Coronary artery (tissue), 2 donors: ENCODE measurements around the gene MAPK8.
A peak's percentile ranks its signal among the peaks of the same experiment; 100 is the strongest.

Source experiments
- DNase-seq: peaks from one replicate; pipeline ENCODE4 v3.0.0-alpha.2; 2017; ENCODE audit warnings: low spot score
- H3K27ac ChIP-seq, 2 donors: fragments of 200-600 bp; sonication (generic); one replicate each; pipeline ENCODE4 v1.5.1; 2016 to 2019
- H3K4me3 ChIP-seq: fragments of 200-600 bp; sonication (generic); 2 replicates; pipeline ENCODE4 v1.5.1; 2016; ENCODE audit warnings: mild to moderate bottlenecking, moderate library complexity
- CTCF ChIP-seq: fragments of 200-600 bp; sonication (generic); IDR thresholded peaks from one replicate; pipeline ENCODE4 v1.5.1; 2019; ENCODE audit warnings: antibody characterized with exemption

MAPK8 gene

GRCh38 chr10:48445932-48446331 lies 139.5 kb downstream of the MAPK8 start:
- no peak overlapping the region for H3K27ac ChIP-seq
- H3K4me3 ChIP-seq, result no peak overlapping the region
- no peak for TF ChIP-seq CTCF
- DNase-seq, result no peak

- DNase-seq, result no peak
- Histone ChIP-seq H3K4me3 (no peak overlapping the region), H3K27ac (no peak overlapping the region)
- TF ChIP-seq CTCF, result no peak
These were observed 140.3 kb downstream of the MAPK8 start for GRCh38 chr10:48446785-48447184.

- peak; percentile 61 for DNase-seq
- TF ChIP-seq CTCF, result no peak
- no peak overlapping the region for H3K27ac ChIP-seq
- no peak overlapping the region for H3K4me3 ChIP-seq
These were observed 141.1 kb downstream of the MAPK8 start for GRCh38 chr10:48447356-48448215.

- no peak for TF ChIP-seq CTCF
- Histone ChIP-seq H3K4me3 (no peak overlapping the region), H3K27ac (no peak overlapping the region)
- no peak for DNase-seq
These were observed 142.3 kb downstream of the MAPK8 start for GRCh38 chr10:48448796-48449195.

- H3K4me3 ChIP-seq, result no peak overlapping the region
- no peak for DNase-seq
- H3K27ac ChIP-seq, result no peak overlapping the region
- TF ChIP-seq CTCF, result no peak
These were observed 143.2 kb downstream of the MAPK8 start for GRCh38 chr10:48449501-48450232.

GRCh38 chr10:48450233-48450740 lies 143.8 kb downstream of the MAPK8 start:
- Histone ChIP-seq H3K4me3 (no peak overlapping the region), H3K27ac (no peak overlapping the region)
- DNase-seq, result no peak
- no peak for TF ChIP-seq CTCF
